GM21529 (cell line): ENCODE results near the gene GMDS.
A peak's percentile ranks its signal among the peaks of the same experiment; 100 is the strongest.

Source experiments
- ATAC-seq: cut with Tn5 transposase; IDR thresholded peaks from one replicate; pipeline ENCODE4 v1.9.1; 2021; ENCODE audit not compliant: unreplicated experiment

GMDS gene

GRCh38 chr6:1870932-1871331 lies 374.5 kb downstream of the GMDS start:
- no peak for ATAC-seq

GRCh38 chr6:1870251-1870650 lies 375.2 kb downstream of the GMDS start:
- ATAC-seq, result no peak

GRCh38 chr6:1869769-1870168 lies 375.6 kb downstream of the GMDS start:
- no peak for ATAC-seq

GRCh38 chr6:1869308-1869707 lies 376.1 kb downstream of the GMDS start:
- ATAC-seq, result no peak

- peak; percentile 90 for ATAC-seq
Measured at GRCh38 chr6:1868561-1869261, 376.7 kb downstream of the GMDS start.

- no peak for ATAC-seq
Measured at GRCh38 chr6:1867197-1867596, 378.2 kb downstream of the GMDS start.

GRCh38 chr6:1865585-1865984 lies 379.8 kb downstream of the GMDS start:
- ATAC-seq, result no peak

GRCh38 chr6:1864496-1864895 lies 380.9 kb downstream of the GMDS start:
- ATAC-seq, result no peak

GRCh38 chr6:1862411-1862810 lies 383.0 kb downstream of the GMDS start:
- ATAC-seq, result no peak

- no peak for ATAC-seq
Measured at GRCh38 chr6:1860756-1861348, 384.6 kb downstream of the GMDS start.

- no peak for ATAC-seq
Measured at GRCh38 chr6:1858859-1859258, 386.5 kb downstream of the GMDS start.

- ATAC-seq, result no peak
Measured at GRCh38 chr6:1858196-1858595, 387.2 kb downstream of the GMDS start.

GRCh38 chr6:1856381-1856780 lies 389.0 kb downstream of the GMDS start:
- peak; percentile 97 for ATAC-seq

GRCh38 chr6:1855890-1856289 lies 389.5 kb downstream of the GMDS start:
- ATAC-seq, result no peak

GRCh38 chr6:1854296-1854695 lies 391.1 kb downstream of the GMDS start:
- ATAC-seq, result no peak

- ATAC-seq, result no peak
Measured at GRCh38 chr6:1853761-1854160, 391.6 kb downstream of the GMDS start.

- ATAC-seq, result no peak
Measured at GRCh38 chr6:1851681-1852456, 393.5 kb downstream of the GMDS start.

- ATAC-seq, result no peak
Measured at GRCh38 chr6:1850840-1851157, 394.6 kb downstream of the GMDS start.

- no peak for ATAC-seq
Measured at GRCh38 chr6:1850121-1850839, 395.1 kb downstream of the GMDS start.

- ATAC-seq, result no peak
Measured at GRCh38 chr6:1849691-1850090, 395.7 kb downstream of the GMDS start.

- ATAC-seq, result no peak
Measured at GRCh38 chr6:1848752-1849151, 396.7 kb downstream of the GMDS start.

GRCh38 chr6:1846611-1847010 lies 398.8 kb downstream of the GMDS start:
- no peak for ATAC-seq
